Left lung (tissue), 10 donors: Measurements from ENCODE around the gene LAMB4. TPM values are rescaled to one million over a fixed set of nuclear protein-coding genes. Genes with fewer than 3 reads are reported as not detected.

Experiments used
- ATAC-seq: fragments of 200-7000 bp; cut with Tn5 transposase; one replicate; pipeline ENCODE4 v1.9.1; 2020; ENCODE audit warnings: moderate library complexity
- DNase-seq, 4 donors: peaks; one replicate each; pipeline ENCODE4 v3.0.0-alpha.2; 2013 to 2020
- H3K27ac ChIP-seq, 2 donors: fragments of 200-600 bp; sonication (generic) in 1 of 2; one replicate each; pipeline versions ENCODE4 v1.5.0 to v1.8.0; 2020 to 2021
- H3K27me3 ChIP-seq, 2 donors: fragments of 200-600 bp; sonication (generic) in 1 of 2; one replicate each; pipeline versions ENCODE4 v1.5.0 to v1.8.0; 2020 to 2021
- H3K36me3 ChIP-seq, 2 donors: fragments of 200-600 bp; sonication (generic) in 1 of 2; one replicate each; pipeline versions ENCODE4 v1.5.0 to v1.8.0; 2020 to 2021
- H3K4me1 ChIP-seq, 2 donors: fragments of 200-600 bp; one replicate each; pipeline ENCODE4 v1.8.0; 2021
- H3K4me3 ChIP-seq, 2 donors: fragments of 200-600 bp; sonication (generic) in 1 of 2; one replicate each; pipeline versions ENCODE4 v1.5.0 to v1.8.0; 2020 to 2021; ENCODE audit warnings: mild to moderate bottlenecking in 1 of 2
- H3K9me3 ChIP-seq, 2 donors: fragments of 200-600 bp; sonication (generic) in 1 of 2; one replicate each; pipeline versions ENCODE4 v1.5.0 to v1.8.0; 2020 to 2021
- CTCF ChIP-seq, 2 donors: fragments of 200-600 bp; sonication (generic) in 1 of 2; IDR thresholded peaks; one replicate each; pipeline versions ENCODE4 v1.5.0 to v1.8.0; 2021; ENCODE audit warnings: antibody characterized with exemption in 2 of 2
- intact Hi-C, 2 donors: fragments of 100-400 bp; cut with DNase I; formaldehyde crosslinking; loops; one replicate each; pipeline versions ENCODE4 v1.11.2 to v1.14.2; 2022
- polyA plus RNA-seq, 6 donors: library from polyadenylated mRNA; unstranded; fragments of 120-200 nt; gene quantifications; one replicate each; pipeline ENCODE4 v1.2.1, GENCODE V29; 2013; ENCODE audit not compliant: insufficient read length in 6 of 6
- total RNA-seq, 2 donors: library from RNA; stranded (reverse); fragmentation: NEBNext Ultra II Directional; extraction: Animal tissue kit (Norgen Biotek cat#: 25700); gene quantifications; one replicate each; pipeline ENCODE4 v1.2.1, GENCODE V29; 2021
- donor health status: DM: no; HTN: yes; CAD: no.
- donor health status: DM: no; HTN: no; CAD: no.

LAMB4 gene
- total and polyA plus RNA-seq, 8 donors, result 0.10 to 0.37 (median 0.29) TPM; not detected in 1

DNA sequence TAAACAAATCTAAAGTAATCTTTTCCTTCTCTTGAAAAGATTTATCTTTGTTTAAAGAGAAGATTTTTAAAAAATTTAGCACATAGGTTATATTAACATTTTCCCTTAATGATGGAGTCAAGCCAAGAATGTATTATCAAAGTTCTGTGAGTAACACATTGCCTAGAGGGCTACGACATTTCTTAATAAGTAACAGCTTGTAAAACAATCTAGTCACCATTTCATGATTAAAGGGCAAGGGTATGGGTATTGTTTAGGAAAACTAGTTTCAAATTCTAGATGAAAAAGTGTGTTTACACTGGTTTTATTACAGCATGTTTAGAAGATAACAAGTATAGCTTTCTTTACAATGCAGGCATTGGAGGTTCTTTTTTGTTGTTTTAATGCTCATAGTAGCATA is 28.6 kb upstream of the LAMB4 start:
- TF ChIP-seq CTCF (IDR thresholded peaks at IDR 0.05), result no peak
- H3K27ac ChIP-seq, result no peak overlapping the region
- H3K9me3 ChIP-seq, result no peaks in the 10 kb centered on the region
- ATAC-seq (no peak), DNase-seq (no peak)
- no peaks in the 10 kb centered on the region for H3K4me1 ChIP-seq
- H3K4me3 ChIP-seq, result no peak overlapping the region
- H3K36me3 ChIP-seq, result no peaks in the 10 kb centered on the region
- no peaks in the 10 kb centered on the region for H3K27me3 ChIP-seq
- intact Hi-C loops, result no loop called here

DNA sequence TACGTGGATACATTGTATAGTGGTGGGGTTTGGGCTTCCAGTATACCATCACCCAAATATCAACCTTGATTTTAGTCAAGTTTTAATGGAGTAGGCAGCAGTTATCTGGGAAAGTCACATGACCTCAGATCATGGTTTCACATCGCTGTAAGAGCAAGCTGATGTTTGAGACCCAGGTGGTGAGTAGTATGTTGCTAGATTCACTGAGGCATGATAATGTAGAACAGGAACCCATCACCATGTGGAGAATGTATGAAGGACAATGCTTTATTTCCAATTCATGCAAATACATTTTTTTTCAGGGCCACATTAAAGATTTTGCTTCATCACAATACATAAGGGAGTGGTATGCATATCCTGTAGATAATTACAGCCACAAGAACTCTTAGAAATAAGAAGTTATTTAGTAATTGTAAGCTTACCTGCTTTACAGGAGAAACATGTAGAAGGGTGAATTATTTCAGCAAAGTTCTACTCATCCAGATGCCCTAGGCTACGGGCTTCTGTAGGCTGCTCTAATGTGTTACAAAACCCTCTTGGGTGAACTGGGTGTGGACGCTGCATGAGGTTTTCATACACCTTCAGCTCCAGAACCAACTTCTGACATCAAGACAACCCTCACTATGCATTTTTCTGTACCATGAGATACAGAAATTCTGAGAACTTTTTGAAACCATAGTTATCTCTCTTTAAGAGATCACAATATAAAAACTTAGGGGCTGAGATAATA is 27.6 kb upstream of the LAMB4 start:
- Histone ChIP-seq H3K4me3 (no peak overlapping the region), H3K9me3 (no peaks in the 10 kb centered on the region), H3K4me1 (no peaks in the 10 kb centered on the region), H3K27me3 (no peaks in the 10 kb centered on the region), H3K27ac (no peak overlapping the region), H3K36me3 (no peaks in the 10 kb centered on the region)
- DNase-seq (no peak), ATAC-seq (no peak)
- no peak for TF ChIP-seq CTCF (IDR thresholded peaks at IDR 0.05)
- intact Hi-C loops, result no loop called here

DNA sequence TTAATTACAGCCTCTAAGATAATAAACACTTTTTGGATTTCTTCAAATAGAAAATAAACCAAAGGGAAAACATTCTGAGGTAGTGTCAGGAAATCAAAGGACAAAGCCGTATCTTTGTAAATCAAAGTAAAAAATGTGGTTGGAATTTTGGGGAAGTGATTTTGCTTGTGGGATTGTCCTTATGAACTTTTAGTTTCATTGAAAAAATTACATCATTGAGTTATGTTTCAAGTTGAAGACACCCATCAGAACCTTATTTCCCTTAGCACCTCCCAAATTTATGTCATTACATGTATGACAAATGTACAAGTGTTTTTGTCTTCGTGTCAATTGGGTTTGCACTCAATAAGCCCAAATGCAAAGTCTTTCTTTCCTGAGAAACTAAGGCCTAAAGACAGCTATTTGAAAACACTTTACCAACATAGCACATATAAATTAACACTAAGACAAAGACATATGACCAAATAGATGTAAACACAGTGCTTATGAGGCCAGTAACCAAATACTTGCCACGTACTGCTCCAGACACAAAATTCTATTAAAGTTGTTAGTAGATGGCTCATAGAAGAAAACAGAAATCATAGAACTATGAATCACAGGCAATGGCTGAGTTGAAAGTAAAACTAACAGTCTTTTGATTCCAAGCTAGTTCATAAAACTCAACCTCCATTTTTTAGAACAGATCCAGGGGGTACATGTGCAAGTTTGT is 26.9 kb upstream of the LAMB4 start:
- H3K4me3 ChIP-seq, result no peak overlapping the region
- no peak for ATAC-seq
- H3K36me3 ChIP-seq, result no peaks in the 10 kb centered on the region
- intact Hi-C loops, result no loop called here
- no peaks in the 10 kb centered on the region for H3K9me3 ChIP-seq
- no peak for TF ChIP-seq CTCF (IDR thresholded peaks at IDR 0.05)
- no peaks in the 10 kb centered on the region for H3K27me3 ChIP-seq
- DNase-seq, result no peak
- no peak overlapping the region for H3K27ac ChIP-seq
- H3K4me1 ChIP-seq, result no peaks in the 10 kb centered on the region

DNA sequence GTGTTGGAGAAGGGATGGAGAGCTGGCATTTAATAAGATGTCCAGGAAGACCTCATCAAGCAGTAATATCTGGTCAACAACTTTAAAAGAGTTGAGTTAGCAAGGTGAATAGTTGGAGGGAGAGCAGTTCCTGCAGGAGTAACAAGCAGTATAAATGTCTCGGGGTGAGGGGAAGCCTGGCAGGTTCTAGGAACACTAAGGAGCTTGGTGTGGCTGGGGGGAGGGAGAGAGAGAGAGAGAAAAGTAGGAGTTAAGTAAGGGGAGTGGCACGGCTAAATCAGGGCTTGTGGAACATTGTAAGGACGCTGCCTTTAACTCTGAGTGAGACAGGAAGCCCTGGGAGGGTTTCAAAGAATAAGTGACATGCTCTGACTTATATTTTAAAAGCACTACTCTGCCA is 22.0 kb upstream of the LAMB4 start:
- H3K9me3 ChIP-seq, result no peaks in the 10 kb centered on the region
- no peaks in the 10 kb centered on the region for H3K27me3 ChIP-seq
- no peaks in the 10 kb centered on the region for H3K4me1 ChIP-seq
- H3K27ac ChIP-seq, result no peak overlapping the region
- no peaks in the 10 kb centered on the region for H3K36me3 ChIP-seq
- H3K4me3 ChIP-seq, result no peak overlapping the region
- ATAC-seq (no peak), DNase-seq (no peak)
- intact Hi-C loops, result no loop called here
- TF ChIP-seq CTCF (IDR thresholded peaks at IDR 0.05), result no peak

DNA sequence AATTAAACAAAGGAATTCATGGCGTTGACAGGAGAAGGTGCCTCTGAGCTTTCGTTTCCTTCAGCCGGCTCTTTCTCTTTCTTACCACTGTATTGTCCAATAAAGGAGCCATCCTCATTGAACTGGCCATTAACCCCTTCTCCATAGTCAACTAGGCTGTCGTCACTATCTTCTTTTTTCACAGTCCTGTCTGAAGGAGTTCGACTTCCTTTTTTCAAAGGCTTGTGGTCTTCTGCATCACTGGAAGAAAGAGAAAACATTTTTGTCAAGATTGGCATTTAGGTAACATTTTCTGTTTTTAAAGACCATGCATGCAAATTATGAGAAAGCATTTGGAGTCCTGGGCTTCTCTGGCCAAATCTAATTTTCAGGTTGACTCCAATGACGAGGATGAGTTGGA is 19.7 kb upstream of the LAMB4 start:
- no peak for DNase-seq
- Histone ChIP-seq H3K27ac (no peak overlapping the region), H3K4me1 (peaks cover 0 to 5% of the 10 kb centered on the region in 2 donors), H3K27me3 (no peaks in the 10 kb centered on the region), H3K36me3 (no peaks in the 10 kb centered on the region), H3K9me3 (no peaks in the 10 kb centered on the region), H3K4me3 (no peak overlapping the region)
- intact Hi-C loops, result no loop called here
- TF ChIP-seq CTCF (IDR thresholded peaks at IDR 0.05), result no peak
- no peak for ATAC-seq
